DMS 273 (cell line): ENCODE measurements around the gene KCNK4.
A peak's percentile ranks its signal among the peaks of the same experiment; 100 is the strongest.

Experiments
- DNase-seq: peaks from one replicate; lab custom pipeline; 2025; ENCODE audit not compliant: unreplicated experiment; lab: John Stamatoyannopoulos, UW

The KCNK4 gene

DNA sequence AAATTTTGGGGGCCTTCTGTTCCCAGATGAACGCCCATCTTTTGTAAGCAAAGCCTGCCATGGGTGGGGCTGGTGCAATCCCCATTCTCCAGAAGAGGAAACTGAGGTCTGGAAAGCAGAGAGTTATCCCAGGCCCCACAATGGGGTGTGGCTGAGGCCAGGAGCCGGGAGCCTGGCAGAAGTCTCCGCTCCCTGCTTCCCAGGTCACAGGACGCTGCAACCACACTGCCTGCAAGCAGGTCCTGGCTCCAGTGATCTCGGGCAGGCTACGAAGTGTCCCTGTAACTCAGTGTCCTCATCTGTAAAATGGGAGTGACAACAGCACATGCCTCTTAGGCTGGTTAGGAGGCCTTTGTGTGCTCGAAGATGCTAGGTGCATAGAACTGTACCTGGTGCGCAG, 38.1 kb upstream of the KCNK4 start:
- DNase-seq, result no peak

DNA sequence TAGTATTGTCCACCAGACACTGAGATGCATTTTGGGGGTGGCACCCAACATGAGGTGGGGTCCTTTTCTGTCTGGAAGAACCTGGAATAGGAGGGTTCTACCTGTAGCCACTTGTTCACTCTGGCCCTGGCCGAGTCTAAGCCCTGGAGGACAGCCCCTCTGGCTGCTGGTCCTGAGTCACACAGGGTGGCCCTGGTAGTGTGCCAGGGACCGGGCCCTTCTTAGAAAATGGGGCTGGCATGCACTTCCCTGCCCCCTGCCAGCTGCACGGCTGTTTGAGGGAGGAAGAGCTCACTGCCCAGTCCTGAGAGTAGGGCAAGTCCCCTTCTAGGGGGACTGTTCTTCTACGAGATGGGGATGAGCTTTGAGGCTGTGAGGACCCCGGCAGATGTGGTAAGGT, 37.6 kb upstream of the KCNK4 start:
- DNase-seq, result no peak

DNA sequence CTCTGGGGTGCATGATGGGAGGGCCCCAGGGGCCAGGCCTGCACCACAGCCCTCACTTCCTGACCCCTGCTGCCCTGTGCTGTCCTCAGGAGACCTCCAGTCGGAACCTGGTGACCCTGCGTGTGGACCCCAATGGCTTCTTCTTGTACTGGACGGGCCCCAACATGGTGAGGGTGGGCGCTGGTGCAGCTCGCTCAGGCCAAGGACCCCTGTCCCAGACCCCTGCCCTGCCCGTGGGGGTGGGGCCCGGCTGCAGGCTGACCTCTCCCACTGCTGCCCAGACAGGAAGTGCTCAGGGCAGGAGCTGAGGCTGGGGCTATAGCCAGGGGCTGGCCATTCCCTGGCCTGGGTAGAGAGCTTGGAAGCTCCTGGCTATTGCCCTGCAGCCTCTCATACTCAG, 36.8 kb upstream of the KCNK4 start:
- DNase-seq, result no peak

DNA sequence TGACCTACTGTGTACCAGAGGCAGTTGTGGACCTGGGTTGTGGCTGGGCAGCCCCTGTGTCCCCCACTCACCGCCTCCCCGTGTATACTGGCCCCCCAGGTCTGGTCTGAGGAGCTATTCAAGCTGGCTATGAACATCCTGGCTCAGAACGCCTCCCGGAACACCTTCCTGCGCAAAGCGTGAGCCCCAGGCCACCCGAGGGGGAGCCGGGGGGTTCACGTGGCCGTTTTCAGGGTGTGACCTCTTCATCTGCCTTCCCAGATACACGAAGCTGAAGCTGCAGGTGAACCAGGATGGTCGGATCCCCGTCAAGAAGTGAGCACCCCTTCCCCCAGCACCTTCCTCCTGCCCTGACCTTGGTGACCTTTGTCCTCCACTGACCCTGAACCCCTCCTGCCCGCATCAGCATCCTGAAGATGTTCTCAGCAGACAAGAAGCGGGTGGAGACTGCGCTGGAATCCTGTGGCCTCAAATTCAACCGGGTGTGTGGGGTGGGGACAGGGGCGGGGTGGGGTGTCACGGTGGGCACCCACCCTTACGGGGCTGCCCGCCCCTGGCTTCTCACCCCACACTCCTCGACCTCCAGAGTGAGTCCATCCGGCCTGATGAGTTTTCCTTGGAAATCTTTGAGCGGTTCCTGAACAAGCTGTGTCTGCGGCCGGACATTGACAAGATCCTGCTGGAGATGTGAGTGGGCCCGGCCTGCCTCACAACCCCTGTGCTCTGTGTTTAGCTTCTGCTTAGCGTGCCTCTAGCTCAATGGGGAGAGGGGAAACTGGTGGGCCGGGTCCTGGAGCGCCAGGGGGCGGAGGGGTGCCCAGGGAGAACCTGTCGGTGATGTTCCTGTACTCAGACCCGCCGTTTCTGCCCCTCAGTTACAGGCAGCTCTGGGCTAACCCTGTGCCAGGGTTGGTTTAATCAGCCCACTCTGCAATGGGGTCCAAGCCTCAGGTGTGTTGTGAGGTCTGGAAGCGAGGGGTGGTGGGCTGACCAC, 35.7 kb upstream of the KCNK4 start:
- no peak for DNase-seq

DNA sequence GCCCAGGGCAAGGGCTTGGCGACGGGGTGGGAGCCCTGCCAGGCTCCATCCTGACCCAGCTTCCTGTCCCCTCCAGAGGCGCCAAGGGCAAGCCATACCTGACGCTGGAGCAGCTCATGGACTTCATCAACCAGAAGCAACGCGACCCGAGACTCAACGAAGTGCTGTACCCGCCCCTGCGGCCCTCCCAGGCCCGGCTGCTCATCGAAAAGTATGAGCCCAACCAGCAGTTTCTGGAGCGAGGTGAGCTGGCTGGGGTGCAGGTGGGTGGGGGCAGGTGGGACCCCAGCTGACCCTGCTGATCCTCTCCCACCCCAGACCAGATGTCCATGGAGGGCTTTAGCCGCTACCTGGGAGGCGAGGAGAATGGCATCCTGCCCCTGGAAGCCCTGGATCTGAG, 34.8 kb upstream of the KCNK4 start:
- DNase-seq, result no peak

DNA sequence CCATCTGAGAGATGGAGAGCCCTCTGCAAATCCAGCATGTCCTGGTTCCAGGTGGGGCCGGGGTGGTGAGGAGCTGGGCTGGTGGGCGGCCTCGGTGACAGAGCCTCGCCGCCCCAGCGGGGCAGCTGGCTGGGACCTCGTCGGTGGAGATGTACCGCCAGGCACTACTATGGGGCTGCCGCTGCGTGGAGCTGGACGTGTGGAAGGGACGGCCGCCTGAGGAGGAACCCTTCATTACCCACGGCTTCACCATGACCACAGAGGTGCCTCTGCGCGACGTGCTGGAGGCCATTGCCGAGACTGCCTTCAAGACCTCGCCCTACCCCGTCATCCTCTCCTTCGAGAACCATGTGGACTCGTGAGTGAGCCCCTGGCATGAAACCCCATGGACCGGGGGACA, 32.7 kb upstream of the KCNK4 start:
- DNase-seq, result no peak

DNA sequence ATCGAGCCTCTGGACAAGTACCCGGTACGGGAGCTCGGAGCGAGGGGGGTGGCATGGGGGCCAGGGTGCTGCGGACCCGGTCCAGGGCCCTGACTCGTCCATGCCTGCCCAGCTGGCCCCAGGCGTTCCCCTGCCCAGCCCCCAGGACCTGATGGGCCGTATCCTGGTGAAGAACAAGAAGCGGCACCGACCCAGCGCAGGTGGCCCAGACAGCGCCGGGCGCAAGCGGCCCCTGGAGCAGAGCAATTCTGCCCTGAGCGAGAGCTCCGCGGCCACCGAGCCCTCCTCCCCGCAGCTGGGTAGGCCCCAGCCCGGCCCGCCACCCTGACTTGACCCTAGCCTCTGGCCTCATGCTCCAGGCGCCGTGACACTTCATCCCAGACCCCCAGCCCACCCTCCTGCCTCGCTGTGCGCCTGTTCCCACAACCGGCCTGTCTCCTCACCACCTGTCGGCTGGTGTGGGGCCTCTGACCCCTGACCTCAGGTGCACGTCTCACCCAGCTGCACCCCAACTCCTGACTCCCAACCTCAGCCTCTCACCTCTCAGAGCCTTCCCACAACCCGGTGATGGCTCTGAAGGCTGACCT, 32.1 kb upstream of the KCNK4 start:
- no peak for DNase-seq

DNA sequence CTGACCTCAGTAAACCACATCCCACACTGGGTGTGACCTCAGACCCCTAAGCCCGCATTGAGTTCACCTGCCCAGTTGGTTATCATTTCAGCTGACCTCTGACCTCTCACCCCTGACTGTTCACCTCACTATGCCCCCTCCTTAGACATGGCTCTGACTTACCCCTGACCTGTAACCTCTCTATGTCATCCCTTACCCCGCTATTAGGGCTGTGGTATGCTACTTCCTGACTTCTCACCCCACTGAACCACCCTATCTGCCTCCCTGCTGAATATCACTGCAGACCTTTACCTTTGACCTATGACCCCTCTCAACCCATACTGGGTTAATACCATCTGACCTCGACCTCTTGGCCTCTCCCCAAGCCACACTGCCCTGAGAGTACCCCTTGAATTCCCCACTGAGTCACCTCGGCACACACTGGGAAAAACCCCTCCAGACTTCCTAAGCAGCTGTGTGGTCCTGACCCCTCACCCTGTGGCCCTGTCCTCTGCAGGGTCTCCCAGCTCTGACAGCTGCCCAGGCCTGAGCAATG, 31.5 kb upstream of the KCNK4 start:
- no peak for DNase-seq

DNA sequence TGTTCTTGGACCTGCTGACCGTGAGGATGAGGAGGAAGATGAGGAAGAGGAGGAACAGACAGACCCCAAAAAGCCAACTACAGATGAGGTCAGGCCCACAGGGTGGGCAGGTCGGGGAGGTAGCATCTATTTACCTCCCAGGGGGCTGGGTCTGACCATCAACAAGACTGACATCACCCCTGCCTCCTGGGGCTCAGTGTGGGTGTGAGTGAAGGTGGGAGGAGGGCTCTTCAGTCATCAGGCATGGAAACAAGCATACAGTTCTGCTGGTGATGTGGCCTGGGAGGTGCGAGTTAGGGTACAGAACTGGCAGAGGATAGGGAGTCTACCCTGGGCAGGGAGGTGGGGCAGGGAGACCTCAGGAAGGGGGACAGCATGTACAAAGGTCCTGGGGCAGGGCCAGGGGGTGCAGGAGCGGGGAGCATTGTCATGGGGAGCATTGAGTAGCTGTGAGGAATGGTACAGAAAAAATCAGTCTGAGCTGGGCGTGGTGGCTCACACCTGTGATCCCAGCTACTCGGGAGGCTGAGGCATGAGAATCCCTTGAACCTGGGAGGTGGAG, 30.9 kb upstream of the KCNK4 start:
- DNase-seq, result no peak

DNA sequence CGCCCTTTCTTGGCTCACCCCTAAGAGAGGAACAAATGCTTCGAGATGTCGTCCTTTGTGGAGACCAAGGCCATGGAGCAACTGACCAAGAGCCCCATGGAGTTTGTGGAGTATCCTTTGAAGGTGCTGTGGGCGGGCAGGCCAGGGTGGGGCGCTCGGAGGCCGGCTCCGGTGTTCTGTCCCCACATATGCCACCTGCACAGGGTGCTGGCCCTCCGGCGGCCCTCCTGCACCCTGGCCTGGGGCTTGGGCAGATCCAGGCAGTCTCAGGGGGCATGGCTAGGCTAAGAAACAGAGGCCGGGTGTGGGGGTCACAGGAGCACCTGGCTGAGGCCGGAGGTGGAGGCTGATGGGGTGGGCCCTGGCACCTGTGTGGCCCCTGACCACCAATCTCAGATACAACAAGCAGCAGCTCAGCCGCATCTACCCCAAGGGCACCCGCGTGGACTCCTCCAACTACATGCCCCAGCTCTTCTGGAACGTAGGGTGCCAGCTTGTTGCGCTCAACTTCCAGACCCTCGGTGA, 29.5 kb upstream of the KCNK4 start:
- no peak for DNase-seq

DNA sequence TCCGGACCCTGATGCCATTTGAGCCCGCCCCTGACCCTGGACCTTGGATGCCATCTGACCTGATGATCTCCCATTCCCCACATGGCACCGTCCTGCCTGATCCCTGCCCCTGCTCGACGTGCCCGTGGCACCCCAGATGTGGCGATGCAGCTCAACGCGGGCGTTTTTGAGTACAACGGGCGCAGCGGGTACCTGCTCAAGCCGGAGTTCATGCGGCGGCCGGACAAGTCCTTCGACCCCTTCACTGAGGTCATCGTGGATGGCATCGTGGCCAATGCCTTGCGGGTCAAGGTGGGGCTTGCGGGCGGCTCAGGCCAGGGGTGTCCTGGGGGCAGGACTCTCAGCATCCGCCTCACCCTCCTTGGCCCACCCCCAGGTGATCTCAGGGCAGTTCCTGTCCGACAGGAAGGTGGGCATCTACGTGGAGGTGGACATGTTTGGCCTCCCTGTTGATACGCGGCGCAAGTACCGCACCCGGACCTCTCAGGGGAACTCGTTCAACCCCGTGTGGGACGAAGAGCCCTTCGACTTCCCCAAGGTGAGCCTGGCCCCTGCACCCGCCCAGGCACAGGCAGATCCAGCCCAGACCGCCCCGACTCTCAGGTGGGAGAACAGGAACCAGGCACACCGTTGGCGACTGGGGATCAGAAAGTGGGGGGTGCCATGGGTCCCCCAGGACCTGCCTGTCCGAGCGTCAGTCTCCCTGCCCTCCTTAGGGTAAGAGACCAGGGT, 28.7 kb upstream of the KCNK4 start:
- no peak for DNase-seq

DNA sequence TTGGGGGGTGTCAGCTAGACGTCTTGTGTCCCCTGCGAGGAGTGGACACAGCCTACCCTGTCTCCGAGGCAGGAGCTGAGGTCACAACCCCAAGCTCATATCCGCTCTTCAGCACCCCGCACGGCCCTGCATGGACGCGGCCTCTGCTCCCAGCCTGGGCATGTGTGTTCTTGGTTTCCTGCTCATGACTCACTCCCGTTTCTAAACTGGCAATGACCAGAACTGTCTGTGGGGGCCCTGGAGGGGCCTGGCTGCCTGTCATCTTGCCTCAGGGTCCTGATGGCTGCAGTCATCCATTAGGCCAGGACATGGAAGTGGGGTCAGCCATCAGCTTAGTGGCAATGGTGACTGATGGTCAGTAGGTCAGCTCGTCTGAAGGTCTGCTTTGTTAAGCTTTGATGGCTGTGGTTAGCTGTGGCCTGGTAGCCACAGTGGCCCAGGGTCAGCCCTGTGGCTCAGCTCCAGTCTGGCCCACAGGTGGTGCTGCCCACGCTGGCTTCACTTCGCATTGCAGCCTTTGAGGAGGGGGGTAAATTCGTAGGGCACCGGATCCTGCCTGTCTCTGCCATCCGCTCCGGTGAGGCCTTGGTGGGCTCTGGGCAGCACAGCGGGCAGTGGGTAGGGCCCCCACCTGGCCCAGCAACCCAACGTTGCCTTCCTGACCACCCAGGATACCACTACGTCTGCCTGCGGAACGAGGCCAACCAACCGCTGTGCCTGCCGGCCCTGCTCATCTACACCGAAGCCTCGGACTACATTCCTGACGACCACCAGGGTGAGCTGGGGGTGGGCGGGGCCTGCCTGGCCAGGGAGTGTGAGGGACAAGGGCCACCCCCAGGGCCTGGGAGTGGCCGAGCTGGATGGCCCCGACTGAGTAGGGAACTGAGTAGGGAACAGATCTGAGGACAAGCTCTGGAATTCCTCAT, 27.8 kb upstream of the KCNK4 start:
- no peak for DNase-seq

DNA sequence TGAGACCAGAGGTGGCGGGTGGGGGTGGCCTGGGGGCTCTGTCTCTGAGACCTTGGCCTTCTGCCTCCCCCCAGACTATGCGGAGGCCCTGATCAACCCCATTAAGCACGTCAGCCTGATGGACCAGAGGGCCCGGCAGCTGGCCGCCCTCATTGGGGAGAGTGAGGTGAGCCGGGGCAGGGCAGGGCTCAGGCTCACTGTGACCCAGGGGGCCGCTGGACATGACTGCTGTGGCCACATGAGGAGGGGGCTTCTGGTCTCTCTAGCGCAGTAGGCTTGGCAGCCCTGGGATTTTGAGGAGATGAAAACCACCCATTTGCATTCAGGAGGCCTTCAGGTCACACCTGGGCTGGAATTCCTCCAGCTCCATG, 27.2 kb upstream of the KCNK4 start:
- DNase-seq, result no peak

DNA sequence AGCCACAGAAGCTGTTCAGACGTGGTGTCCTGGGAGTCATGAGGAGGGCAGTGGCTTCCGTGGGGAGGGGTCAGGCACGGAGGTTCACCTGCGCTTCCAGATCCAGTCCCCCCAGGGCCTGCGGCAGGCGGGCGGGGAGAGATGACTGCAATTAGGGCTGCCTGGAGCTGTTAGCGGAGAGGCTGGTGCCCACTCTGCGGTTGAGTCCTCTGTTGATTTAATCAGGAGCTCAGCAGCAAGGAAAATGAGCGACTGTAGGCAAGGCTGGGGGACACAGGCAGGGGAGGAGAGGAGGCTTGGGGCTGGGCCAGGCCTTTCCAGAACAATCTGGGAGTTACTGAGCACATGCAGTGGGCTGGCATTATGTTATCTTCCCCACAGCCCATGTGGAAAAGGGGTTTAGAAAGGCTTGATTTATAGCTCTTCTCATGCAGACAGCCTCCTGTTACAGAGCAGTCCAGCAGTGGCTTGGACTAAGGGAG, 26.7 kb upstream of the KCNK4 start:
- no peak for DNase-seq

DNA sequence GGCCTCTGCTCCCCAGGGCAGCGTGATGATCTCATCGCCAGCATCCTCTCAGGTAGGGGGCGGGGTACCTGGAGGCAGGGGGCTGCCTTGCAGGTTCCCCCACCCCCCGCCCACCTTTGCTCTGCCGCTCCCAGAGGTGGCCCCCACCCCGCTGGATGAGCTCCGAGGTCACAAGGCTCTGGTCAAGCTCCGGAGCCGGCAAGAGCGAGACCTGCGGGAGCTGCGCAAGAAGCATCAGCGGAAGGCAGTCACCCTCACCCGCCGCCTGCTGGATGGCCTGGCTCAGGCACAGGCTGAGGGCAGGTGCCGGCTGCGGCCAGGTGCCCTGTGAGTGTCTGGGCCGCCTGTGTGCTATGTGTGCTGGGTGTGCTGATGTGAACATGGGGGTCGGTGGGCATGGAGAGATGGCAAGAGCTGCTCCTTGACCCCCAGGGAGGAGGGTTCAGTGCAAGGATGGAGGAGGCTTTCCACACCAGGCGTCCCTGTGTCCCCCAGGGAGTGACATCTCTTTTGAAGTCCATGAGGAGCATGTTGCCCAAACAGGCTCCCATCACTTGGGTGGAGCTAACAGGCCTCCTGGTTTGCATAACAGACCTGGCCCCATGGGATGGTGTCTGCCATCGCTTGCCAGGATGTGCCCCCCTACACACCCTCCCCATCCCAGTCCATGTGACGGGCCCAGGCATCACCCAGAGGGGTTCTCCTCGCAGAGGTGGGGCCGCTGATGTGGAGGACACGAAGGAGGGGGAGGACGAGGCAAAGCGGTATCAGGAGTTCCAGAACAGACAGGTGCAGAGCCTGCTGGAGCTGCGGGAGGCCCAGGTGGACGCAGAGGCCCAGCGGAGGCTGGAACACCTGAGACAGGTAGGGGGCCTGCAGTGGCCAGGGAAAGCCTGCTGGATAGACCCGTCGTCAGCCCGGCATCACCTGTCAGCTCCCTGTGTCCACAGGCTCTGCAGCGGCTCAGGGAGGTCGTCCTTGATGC, 25.6 kb upstream of the KCNK4 start:
- DNase-seq, result no peak

DNA sequence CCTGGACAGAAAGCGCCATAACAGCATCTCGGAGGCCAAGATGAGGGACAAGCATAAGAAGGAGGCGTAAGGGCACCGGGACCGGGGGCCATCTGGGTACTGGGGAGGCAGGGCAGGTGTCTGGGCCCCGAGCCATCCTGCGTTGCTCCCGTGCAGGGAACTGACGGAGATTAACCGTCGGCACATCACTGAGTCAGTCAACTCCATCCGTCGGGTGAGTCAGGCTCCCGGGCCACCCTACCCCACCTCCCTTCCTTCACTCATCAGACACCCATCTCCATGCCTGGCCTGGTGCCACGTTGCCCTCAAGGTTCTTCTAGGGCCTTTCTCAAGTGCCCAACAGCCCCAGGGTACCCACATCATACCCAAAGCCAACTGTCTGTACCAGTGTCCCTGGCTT, 24.8 kb upstream of the KCNK4 start:
- no peak for DNase-seq

DNA sequence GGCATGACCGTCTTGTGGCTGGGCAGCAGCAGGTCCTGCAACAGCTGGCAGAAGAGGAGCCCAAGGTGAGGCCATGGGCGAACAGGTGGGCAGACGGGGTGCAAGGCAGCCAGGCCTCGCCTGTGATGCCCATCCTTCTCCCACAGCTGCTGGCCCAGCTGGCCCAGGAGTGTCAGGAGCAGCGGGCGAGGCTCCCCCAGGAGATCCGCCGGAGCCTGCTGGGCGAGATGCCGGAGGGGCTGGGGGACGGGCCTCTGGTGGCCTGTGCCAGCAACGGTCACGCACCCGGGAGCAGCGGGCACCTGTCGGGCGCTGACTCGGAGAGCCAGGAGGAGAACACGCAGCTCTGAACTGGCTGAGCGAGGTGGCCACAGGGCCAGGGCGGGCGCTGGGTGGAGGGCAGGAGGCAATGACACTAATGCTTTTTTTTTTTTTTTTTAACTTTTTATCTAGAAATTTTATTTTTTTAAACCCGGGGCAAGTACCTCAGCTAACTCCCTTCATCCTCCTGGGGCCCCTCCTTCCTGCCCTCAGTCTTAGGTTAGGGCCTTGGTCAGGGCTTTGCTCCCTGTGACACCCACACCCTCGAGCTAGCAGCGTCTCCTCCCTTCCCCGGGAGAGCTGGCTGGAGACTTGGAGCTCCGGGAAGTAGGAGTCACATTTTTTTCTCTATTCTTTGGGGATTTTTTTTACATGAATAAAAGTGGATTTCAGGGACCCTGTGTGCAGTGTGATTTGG, 23.7 kb upstream of the KCNK4 start:
- DNase-seq, result peak; percentile 67
